WTC11 (cell line): ENCODE data around the gene GLYATL1B. TPM values are rescaled to one million over a fixed set of nuclear protein-coding genes. Genes with fewer than 3 reads are reported as not detected.
"Not testable (repeated sequence)": the region's sequence is repeated elsewhere in the genome, so short reads cannot be mapped to it uniquely, and the experiment has no call there.

Experiments
- ATAC-seq: fragments of 200-7000 bp; cut with Tn5 transposase; 2 replicates; pipeline ENCODE4 v1.10.0; 2021; ENCODE audit warnings: mild to moderate bottlenecking, moderate library complexity
- CTCF ChIA-PET: fragments of 300-600 bp; sonication (Branson Sonifier 250); formaldehyde crosslinking; loops from one replicate; lab custom pipeline; 2021; ENCODE audit warnings: antibody characterized with exemption; lab: Charles Lee
- POLR2A ChIA-PET: fragments of 350-600 bp; sonication (Branson Sonifier 250); formaldehyde crosslinking; loops from one replicate; lab custom pipeline; 2021; ENCODE audit warnings: antibody characterized with exemption; lab: Charles Lee
- DNase-seq: peaks from one replicate; pipeline ENCODE4 v3.0.0; 2021; ENCODE audit warnings: low spot score
- H3K27ac Mint-ChIP-seq: 2 replicates; pipeline ENCODE4 v1.8.0; 2021; ENCODE audit warnings: mixed read lengths
- H3K27me3 Mint-ChIP-seq: 2 replicates; pipeline ENCODE4 v1.8.0; 2021; ENCODE audit warnings: low read depth, mild to moderate bottlenecking, moderate library complexity, mixed read lengths
- H3K36me3 Mint-ChIP-seq: 2 replicates; pipeline ENCODE4 v1.8.0; 2021; ENCODE audit warnings: mixed read lengths
- H3K4me1 Mint-ChIP-seq: 2 replicates; pipeline ENCODE4 v1.8.0; 2022; ENCODE audit warnings: mixed read lengths
- H3K4me3 Mint-ChIP-seq: 2 replicates; pipeline ENCODE4 v1.8.0; 2021; ENCODE audit warnings: mild to moderate bottlenecking, moderate library complexity, mixed read lengths
- H3K9me3 Mint-ChIP-seq: 2 replicates; pipeline ENCODE4 v1.8.0; 2021; ENCODE audit warnings: mixed read lengths
- GRHL2 ChIP-seq: fragments of 250-450 bp; sonication (Bioruptor Pico); IDR thresholded peaks from 2 replicates; pipeline ENCODE4 v1.8.0; 2022; ENCODE audit warnings: mild to moderate bottlenecking, moderate library complexity; ENCODE audit not compliant: insufficient replicate concordance, severe bottlenecking
- NFATC4 ChIP-seq: fragments of 250-450 bp; sonication (Bioruptor Pico); IDR thresholded peaks from 2 replicates; pipeline ENCODE4 v1.9.0; 2021; ENCODE audit warnings: mild to moderate bottlenecking
- NFYB ChIP-seq: sonication (generic); formaldehyde crosslinking; conservative IDR thresholded peaks from 2 replicates; pipeline ENCODE4 v1.8.0; 2022; ENCODE audit warnings: low read depth, missing genetic modification reagents
- PRRX2 ChIP-seq: fragments of 250-450 bp; sonication (Bioruptor Pico); IDR thresholded peaks from 2 replicates; pipeline ENCODE4 v1.8.0; 2021; ENCODE audit warnings: mild to moderate bottlenecking
- RORB ChIP-seq: fragments of 250-450 bp; sonication (Bioruptor Pico); IDR thresholded peaks from 2 replicates; pipeline ENCODE4 v1.9.0; 2021; ENCODE audit warnings: mild to moderate bottlenecking
- SP1 ChIP-seq: sonication (generic); formaldehyde crosslinking; conservative IDR thresholded peaks from 2 replicates; pipeline ENCODE4 v1.8.1; 2022; ENCODE audit warnings: missing genetic modification reagents
- TEAD1 ChIP-seq: sonication (generic); formaldehyde crosslinking; IDR thresholded peaks from 2 replicates; pipeline ENCODE4 v1.8.0; 2022; ENCODE audit warnings: mild to moderate bottlenecking, missing genetic modification reagents
- ZNF138 ChIP-seq: sonication (generic); formaldehyde crosslinking; conservative IDR thresholded peaks from 2 replicates; pipeline ENCODE4 v1.8.1; 2022; ENCODE audit warnings: mild to moderate bottlenecking, moderate library complexity, missing genetic modification reagents
- ZNF219 ChIP-seq: sonication (generic); formaldehyde crosslinking; IDR thresholded peaks from 2 replicates; pipeline ENCODE4 v1.8.0; 2023; ENCODE audit warnings: missing genetic modification reagents, mild to moderate bottlenecking, borderline replicate concordance
- ZNF317 ChIP-seq: sonication (generic); formaldehyde crosslinking; IDR thresholded peaks from 2 replicates; pipeline ENCODE4 v1.8.1; 2023; ENCODE audit warnings: low read depth, mild to moderate bottlenecking, moderate library complexity, missing genetic modification reagents, borderline replicate concordance
- ZNF423 ChIP-seq: fragments of 250-450 bp; sonication (Bioruptor Pico); IDR thresholded peaks from 2 replicates; pipeline ENCODE4 v2.1.2; 2022; ENCODE audit warnings: mild to moderate bottlenecking, moderate library complexity
- total RNA-seq: library from RNA; stranded (reverse); gene quantifications from 3 replicates; pipeline ENCODE4 v1.2.3, GENCODE V29; 2021
- TF ChIP-seq, protein P1 (sequence below): sonication (generic); formaldehyde crosslinking; IDR thresholded peaks from 2 replicates; pipeline ENCODE4 v1.8.1; 2023; ENCODE audit warnings: mild to moderate bottlenecking, missing genetic modification reagents, borderline replicate concordance
- TF ChIP-seq, protein P2 (sequence below): fragments of 250-450 bp; sonication (Bioruptor Pico); IDR thresholded peaks from 2 replicates; pipeline ENCODE4 v1.9.0; 2021; ENCODE audit warnings: mild to moderate bottlenecking
- TF ChIP-seq, protein P3 (sequence below): fragments of 250-450 bp; sonication (Bioruptor Pico); IDR thresholded peaks from 2 replicates; pipeline ENCODE4 v2.1.2; 2022; ENCODE audit warnings: mild to moderate bottlenecking, moderate library complexity

GLYATL1B gene
- total RNA-seq, 1 experiment from 2014 or later = not detected

DNA sequence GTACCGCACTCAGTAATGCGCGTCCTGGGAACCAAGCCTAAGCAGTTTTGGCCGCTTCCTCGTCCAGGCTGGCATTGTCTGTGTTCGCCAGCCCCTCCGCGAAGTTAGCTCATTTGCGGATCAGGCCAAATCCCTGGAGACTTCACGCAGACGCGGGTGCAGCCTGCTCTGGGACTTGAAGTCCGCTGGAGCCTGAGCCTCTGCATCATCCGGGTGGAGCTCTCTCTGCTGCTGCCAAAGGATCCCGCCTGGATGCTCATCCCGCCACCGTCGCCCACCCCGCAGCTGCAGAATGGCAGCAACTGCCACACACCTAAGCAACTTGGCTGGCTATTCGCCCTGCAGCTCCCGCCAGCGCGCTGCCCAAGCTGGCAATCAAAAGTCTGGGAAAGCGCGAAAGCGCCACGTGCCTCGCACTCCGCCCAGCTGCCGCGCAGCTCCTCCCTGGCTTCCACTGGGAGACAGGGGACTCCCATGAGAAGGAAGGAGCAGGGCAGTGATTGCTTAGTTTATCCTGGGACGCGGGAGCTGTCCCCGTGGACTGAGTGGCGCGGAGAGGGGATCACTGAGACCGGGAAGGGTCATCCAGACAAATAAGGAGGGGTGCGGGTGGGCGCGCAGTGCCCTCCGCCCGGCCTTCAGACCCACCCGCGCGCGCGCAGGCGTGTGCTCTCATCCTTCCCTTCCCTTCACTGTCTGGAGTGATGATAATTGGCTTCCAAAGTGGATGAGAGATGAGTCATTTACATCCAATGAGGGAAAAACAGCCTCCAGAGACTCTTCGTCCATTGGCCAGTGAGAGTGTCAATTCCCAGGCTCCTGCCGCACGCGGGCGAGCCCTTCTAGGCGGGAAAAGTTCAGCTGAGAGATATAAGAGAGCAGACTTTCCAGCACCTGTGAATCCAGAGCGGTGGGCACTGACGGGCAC, 23.2 kb upstream of the GLYATL1B start:
- H3K9me3 Mint-ChIP-seq = no peaks in the 10 kb centered on the region
- H3K36me3 Mint-ChIP-seq = no peaks in the 10 kb centered on the region
- no peak overlapping the region for H3K4me3 Mint-ChIP-seq
- ATAC-seq (no peak), DNase-seq (no peak)
- H3K27me3 Mint-ChIP-seq = peaks cover 34% of the 10 kb centered on the region
- no peak overlapping the region for H3K27ac Mint-ChIP-seq
- POLR2A ChIA-PET = interaction anchor here (1.1 kb wide), 1 partner anchor 16 kb away, joined by 4 read pairs; no protein-coding TSS in a partner anchor
- CTCF ChIA-PET = interaction anchor here (0.9 to 2.0 kb wide), 7 partner anchors 10 to 109 kb away, joined by 3 to 14 read pairs (median 4); partner anchors contain the start of gene DTX4
- H3K4me1 Mint-ChIP-seq = peaks cover 11% of the 10 kb centered on the region
- TF ChIP-seq ZNF423 (CRISPR knock-in tag) (no peak), NFYB (peak; percentile 14; the same call in 1 of the 2 replicates), GRHL2 (CRISPR knock-in tag) (no peak), TEAD1 (CRISPR knock-in tag) (no peak), SP1 (CRISPR knock-in tag) (no peak)
- TF ChIP-seq, protein P1, sequence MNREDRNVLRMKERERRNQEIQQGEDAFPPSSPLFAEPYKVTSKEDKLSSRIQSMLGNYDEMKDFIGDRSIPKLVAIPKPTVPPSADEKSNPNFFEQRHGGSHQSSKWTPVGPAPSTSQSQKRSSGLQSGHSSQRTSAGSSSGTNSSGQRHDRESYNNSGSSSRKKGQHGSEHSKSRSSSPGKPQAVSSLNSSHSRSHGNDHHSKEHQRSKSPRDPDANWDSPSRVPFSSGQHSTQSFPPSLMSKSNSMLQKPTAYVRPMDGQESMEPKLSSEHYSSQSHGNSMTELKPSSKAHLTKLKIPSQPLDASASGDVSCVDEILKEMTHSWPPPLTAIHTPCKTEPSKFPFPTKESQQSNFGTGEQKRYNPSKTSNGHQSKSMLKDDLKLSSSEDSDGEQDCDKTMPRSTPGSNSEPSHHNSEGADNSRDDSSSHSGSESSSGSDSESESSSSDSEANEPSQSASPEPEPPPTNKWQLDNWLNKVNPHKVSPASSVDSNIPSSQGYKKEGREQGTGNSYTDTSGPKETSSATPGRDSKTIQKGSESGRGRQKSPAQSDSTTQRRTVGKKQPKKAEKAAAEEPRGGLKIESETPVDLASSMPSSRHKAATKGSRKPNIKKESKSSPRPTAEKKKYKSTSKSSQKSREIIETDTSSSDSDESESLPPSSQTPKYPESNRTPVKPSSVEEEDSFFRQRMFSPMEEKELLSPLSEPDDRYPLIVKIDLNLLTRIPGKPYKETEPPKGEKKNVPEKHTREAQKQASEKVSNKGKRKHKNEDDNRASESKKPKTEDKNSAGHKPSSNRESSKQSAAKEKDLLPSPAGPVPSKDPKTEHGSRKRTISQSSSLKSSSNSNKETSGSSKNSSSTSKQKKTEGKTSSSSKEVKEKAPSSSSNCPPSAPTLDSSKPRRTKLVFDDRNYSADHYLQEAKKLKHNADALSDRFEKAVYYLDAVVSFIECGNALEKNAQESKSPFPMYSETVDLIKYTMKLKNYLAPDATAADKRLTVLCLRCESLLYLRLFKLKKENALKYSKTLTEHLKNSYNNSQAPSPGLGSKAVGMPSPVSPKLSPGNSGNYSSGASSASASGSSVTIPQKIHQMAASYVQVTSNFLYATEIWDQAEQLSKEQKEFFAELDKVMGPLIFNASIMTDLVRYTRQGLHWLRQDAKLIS (CRISPR knock-in tag) = no peak
- TF ChIP-seq, all 79 proteins: peak for 1

DNA sequence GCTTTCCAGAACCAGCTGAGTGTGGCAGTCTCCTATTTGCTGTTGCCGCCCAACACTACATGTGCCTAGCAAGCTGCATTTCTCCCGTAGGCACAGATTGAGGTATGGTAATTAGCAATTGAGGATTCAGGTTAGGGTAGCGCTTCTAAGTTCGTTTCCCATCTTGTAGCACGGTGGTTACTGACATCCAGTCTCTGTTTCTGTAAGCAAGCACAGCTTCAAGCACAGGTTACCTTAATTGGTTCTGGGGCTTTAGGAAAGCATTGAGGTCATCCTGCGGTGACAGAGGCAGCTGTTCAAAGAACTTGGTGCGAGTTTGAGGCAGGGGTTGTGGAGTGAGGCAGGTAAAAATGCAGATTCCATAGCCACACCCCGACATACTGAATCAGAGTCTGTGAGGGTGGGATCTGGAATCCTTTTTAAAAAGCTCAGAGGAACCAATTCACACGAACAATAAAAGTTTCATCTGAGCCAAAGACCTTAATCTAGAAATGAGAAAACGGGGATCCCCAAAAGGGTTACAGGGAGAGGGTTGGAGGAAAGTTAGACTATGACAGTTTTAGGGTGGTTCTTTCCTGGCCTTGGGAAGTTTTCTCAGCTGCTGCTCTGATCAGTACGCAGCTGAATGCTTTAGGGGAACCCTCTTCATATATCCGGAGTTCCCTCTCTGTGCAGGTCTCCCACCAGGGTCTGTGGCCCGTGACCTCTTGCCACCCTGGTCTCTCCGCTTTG, 21.9 kb upstream of the GLYATL1B start:
- H3K27ac Mint-ChIP-seq, DNase-seq, H3K4me3 Mint-ChIP-seq, H3K9me3 Mint-ChIP-seq, H3K36me3 Mint-ChIP-seq, H3K4me1 Mint-ChIP-seq: not testable (repeated sequence)
- ChIA-PET POLR2A (interaction anchor here (0.6 to 1.1 kb wide), 2 partner anchors 14 to 15 kb away, joined by 3 to 4 read pairs; no protein-coding TSS in a partner anchor), CTCF (interaction anchor here (0.9 to 2.0 kb wide), 4 partner anchors 72 to 107 kb away, joined by 3 to 14 read pairs (median 4); partner anchors contain the start of gene DTX4)
- peak; percentile 32 for ATAC-seq
- peaks cover 34% of the 10 kb centered on the region for H3K27me3 Mint-ChIP-seq

DNA sequence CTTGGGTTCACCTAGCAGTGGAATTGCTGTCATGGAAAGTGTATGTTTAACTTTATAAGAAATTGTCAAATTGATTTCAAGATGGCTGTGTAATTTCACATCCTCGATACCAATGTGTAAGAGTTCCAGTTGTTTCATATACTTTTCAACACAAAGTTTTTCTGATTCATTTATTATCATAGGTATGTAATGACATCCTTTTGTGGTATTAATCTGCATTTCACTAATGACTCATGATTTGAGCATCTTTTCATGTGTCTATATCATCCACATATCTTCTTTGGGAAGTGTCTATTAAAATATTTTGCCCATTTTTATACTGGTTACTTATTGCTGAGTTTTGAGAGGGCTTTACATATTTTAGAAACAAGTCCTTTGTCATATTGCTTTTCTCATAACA, 17.0 kb upstream of the GLYATL1B start:
- ATAC-seq (no peak), DNase-seq (no peak)
- Mint-ChIP-seq H3K4me3 (no peak overlapping the region), H3K36me3 (no peaks in the 10 kb centered on the region), H3K9me3 (peaks cover 7% of the 10 kb centered on the region), H3K4me1 (peaks cover 2% of the 10 kb centered on the region; the same call in 1 of the 2 replicates), H3K27ac (no peak overlapping the region), H3K27me3 (peaks cover 19% of the 10 kb centered on the region)
- ChIA-PET CTCF (interaction anchor here (2.1 kb wide), 1 partner anchor 11 kb away, joined by 28 read pairs; no protein-coding TSS in a partner anchor), POLR2A (no interaction called here)
- no peak for TF ChIP-seq NFATC4 (CRISPR knock-in tag)
- TF ChIP-seq, protein P2, sequence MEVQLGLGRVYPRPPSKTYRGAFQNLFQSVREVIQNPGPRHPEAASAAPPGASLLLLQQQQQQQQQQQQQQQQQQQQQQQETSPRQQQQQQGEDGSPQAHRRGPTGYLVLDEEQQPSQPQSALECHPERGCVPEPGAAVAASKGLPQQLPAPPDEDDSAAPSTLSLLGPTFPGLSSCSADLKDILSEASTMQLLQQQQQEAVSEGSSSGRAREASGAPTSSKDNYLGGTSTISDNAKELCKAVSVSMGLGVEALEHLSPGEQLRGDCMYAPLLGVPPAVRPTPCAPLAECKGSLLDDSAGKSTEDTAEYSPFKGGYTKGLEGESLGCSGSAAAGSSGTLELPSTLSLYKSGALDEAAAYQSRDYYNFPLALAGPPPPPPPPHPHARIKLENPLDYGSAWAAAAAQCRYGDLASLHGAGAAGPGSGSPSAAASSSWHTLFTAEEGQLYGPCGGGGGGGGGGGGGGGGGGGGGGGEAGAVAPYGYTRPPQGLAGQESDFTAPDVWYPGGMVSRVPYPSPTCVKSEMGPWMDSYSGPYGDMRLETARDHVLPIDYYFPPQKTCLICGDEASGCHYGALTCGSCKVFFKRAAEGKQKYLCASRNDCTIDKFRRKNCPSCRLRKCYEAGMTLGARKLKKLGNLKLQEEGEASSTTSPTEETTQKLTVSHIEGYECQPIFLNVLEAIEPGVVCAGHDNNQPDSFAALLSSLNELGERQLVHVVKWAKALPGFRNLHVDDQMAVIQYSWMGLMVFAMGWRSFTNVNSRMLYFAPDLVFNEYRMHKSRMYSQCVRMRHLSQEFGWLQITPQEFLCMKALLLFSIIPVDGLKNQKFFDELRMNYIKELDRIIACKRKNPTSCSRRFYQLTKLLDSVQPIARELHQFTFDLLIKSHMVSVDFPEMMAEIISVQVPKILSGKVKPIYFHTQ = no peak
- no peak for TF ChIP-seq ZNF138 (CRISPR knock-in tag)
- no peak for TF ChIP-seq ZNF423 (CRISPR knock-in tag)
- TF ChIP-seq ZNF317 (CRISPR knock-in tag) = no peak
- no peak for TF ChIP-seq PRRX2 (CRISPR knock-in tag)
- no peak for TF ChIP-seq ZNF219 (CRISPR knock-in tag)
- TF ChIP-seq, protein P3, sequence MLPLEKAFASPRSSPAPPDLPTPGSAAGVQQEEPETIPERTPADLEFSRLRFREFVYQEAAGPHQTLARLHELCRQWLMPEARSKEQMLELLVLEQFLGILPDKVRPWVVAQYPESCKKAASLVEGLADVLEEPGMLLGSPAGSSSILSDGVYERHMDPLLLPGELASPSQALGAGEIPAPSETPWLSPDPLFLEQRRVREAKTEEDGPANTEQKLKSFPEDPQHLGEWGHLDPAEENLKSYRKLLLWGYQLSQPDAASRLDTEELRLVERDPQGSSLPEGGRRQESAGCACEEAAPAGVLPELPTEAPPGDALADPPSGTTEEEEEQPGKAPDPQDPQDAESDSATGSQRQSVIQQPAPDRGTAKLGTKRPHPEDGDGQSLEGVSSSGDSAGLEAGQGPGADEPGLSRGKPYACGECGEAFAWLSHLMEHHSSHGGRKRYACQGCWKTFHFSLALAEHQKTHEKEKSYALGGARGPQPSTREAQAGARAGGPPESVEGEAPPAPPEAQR = no peak
- TF ChIP-seq RORB (CRISPR knock-in tag) = no peak
